HUES6 (cell line): ENCODE results near the gene FOXC2.

Experiments
- H3K27ac ChIP-seq: 2 replicates; pipeline ENCODE4 v1.7.0; 2013; ENCODE audit warnings: low read depth, mild to moderate bottlenecking, low read length, inconsistent platforms
- H3K27me3 ChIP-seq: 2 replicates; pipeline ENCODE4 v1.6.1; 2013; ENCODE audit warnings: low read length; ENCODE audit not compliant: control insufficient read depth, insufficient read depth
- H3K36me3 ChIP-seq: 2 replicates; pipeline ENCODE4 v1.6.1; 2013; ENCODE audit warnings: low read length; ENCODE audit not compliant: control insufficient read depth, insufficient read depth
- H3K4me1 ChIP-seq: 2 replicates; pipeline ENCODE4 v1.6.1; 2013; ENCODE audit warnings: low read length; ENCODE audit not compliant: control insufficient read depth, insufficient read depth
- H3K4me3 ChIP-seq: 2 replicates; pipeline ENCODE4 v1.5.1; 2013; ENCODE audit warnings: low read depth, low read length
- H3K9ac ChIP-seq: one replicate; pipeline ENCODE4 v1.6.1; 2013; ENCODE audit warnings: mild to moderate bottlenecking, low read length
- H3K9me3 ChIP-seq: 2 replicates; pipeline ENCODE4 v1.6.1; 2013; ENCODE audit warnings: low read depth, low read length; ENCODE audit not compliant: control insufficient read depth, insufficient read depth

FOXC2 gene

DNA sequence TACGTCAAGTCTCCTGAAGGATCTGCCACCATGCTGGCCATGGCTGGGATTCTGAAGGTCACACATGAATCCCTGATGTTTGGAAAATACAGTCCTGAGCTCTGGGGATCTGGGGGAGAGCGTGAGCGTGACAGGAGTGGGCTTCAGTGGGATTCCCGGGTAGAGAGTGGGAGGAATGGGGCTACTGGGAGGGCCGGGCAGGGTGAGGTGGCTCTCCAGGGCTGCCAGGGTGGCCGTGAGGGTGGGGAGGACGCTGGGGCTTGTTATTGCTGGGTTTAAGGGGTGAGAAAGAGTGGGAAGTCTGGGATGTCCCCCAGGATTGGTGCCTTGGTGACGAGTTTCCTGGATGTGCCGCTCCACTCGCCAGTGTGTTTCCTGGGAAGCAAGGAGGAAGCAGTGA, 43.0 kb downstream of the FOXC2 start:
- no peaks in the 10 kb centered on the region for H3K9me3 ChIP-seq
- peaks cover 3% of the 10 kb centered on the region for H3K4me1 ChIP-seq
- no peak overlapping the region for H3K4me3 ChIP-seq
- H3K36me3 ChIP-seq, result no peaks in the 10 kb centered on the region
- no peaks in the 10 kb centered on the region for H3K27me3 ChIP-seq
- H3K9ac ChIP-seq, result no peak overlapping the region
- no peak overlapping the region for H3K27ac ChIP-seq

DNA sequence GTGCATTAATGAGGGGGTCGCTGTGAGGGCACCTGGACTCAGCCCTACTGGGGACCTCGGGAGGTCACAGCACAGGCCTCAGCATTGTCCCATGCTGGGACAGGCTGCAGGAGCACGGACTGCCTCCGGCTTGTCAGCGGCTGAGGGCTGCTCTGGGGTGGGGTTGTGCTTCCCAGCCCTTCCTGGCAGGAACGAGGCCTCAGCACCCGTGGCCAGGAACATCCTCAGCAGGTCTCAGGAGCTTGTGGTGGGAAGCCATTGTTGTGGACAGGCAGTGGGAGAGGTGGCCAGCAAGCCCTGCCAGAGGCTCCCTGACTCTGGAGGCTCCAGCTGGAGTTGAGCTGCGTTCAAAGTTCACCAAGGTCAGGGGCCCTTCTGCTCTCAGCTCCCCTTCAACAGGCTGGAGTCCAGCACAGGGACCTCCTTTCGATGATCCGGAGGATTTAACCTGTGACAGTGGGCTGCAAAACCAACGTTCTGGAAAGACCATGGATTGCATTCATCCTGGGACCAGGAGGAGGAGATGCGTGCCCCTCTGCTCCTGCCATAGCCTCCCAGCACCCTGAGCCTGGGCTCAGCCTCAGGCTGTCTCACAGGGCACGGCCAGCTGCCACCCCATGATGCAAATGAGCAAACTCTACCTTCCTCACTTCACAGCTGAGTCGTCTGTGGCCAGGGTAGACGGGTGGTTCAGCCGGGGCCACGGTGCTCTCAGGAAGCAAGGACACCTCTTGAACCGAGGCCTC, 44.3 kb downstream of the FOXC2 start:
- Histone ChIP-seq H3K4me1 (peaks cover 8% of the 10 kb centered on the region), H3K9ac (no peak overlapping the region), H3K4me3 (no peak overlapping the region), H3K36me3 (no peaks in the 10 kb centered on the region), H3K9me3 (no peaks in the 10 kb centered on the region), H3K27ac (no peak overlapping the region), H3K27me3 (no peaks in the 10 kb centered on the region)

GRCh38 chr16:86611525-86611855, 44.9 kb downstream of the FOXC2 start:
- H3K4me1 ChIP-seq, result peaks cover 8% of the 10 kb centered on the region
- no peak overlapping the region for H3K9ac ChIP-seq
- no peaks in the 10 kb centered on the region for H3K36me3 ChIP-seq
- H3K27me3 ChIP-seq, result no peaks in the 10 kb centered on the region
- no peak overlapping the region for H3K4me3 ChIP-seq
- H3K9me3 ChIP-seq, result no peaks in the 10 kb centered on the region
- H3K27ac ChIP-seq, result no peak overlapping the region

GRCh38 chr16:86611941-86612340, 45.3 kb downstream of the FOXC2 start:
- Histone ChIP-seq H3K4me1 (peaks cover 8% of the 10 kb centered on the region), H3K27me3 (no peaks in the 10 kb centered on the region), H3K36me3 (no peaks in the 10 kb centered on the region), H3K9me3 (no peaks in the 10 kb centered on the region), H3K9ac (no peak overlapping the region), H3K27ac (no peak overlapping the region), H3K4me3 (no peak overlapping the region)

DNA sequence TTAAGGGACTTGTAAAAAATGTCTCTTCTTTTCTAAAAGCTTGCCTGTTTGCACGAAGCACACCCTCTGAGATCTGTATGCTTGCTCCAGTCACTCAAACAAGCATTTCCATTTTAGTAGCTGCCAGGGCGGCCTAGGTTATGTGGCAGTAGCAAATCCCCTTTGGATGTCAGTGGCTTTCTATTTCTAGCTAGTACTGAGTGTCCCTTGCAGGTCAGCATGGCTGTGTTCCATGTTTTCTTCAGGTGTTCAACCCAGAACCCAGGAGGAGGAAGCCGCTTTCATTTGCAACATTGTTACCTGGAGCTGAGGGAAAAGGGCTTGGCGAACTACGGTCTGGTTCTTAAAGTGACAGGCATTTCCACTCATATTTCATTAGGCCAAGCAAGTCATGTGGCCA, 48.1 kb downstream of the FOXC2 start:
- Histone ChIP-seq H3K9me3 (no peaks in the 10 kb centered on the region), H3K4me3 (no peak overlapping the region), H3K4me1 (peaks cover 8% of the 10 kb centered on the region), H3K27ac (no peak overlapping the region), H3K27me3 (no peaks in the 10 kb centered on the region), H3K36me3 (no peaks in the 10 kb centered on the region), H3K9ac (no peak overlapping the region)

GRCh38 chr16:86616906-86617305, 50.3 kb downstream of the FOXC2 start:
- Histone ChIP-seq H3K9ac (no peak overlapping the region), H3K27me3 (no peaks in the 10 kb centered on the region), H3K4me3 (no peak overlapping the region), H3K4me1 (peaks cover 8% of the 10 kb centered on the region), H3K27ac (no peak overlapping the region), H3K36me3 (no peaks in the 10 kb centered on the region), H3K9me3 (0 out of 2 replicates have a peak, but pooled peaks cover 3% of the 10 kb centered on the region)

- Histone ChIP-seq H3K27ac (no peak overlapping the region), H3K27me3 (no peaks in the 10 kb centered on the region), H3K4me1 (peaks cover 8% of the 10 kb centered on the region), H3K9me3 (0 out of 2 replicates have a peak, but pooled peaks cover 3% of the 10 kb centered on the region), H3K9ac (no peak overlapping the region), H3K4me3 (no peak overlapping the region), H3K36me3 (no peaks in the 10 kb centered on the region)
These were observed 52.0 kb downstream of the FOXC2 start for GRCh38 chr16:86618431-86619238.
